T follicular helper cell (primary cell): ENCODE measurements around the gene NTMT1.
"Not testable (repeated sequence)": the region's sequence is repeated elsewhere in the genome, so short reads cannot be mapped to it uniquely, and the experiment has no call there.

Source experiments
- DNase-seq: peaks from one replicate; pipeline ENCODE4 v3.0.0-alpha.2; 2020; ENCODE audit warnings: low read depth
- total RNA-seq, 2 experiments: gene quantifications; one replicate each; lab custom pipeline; 2026; lab: John Stamatoyannopoulos, UW

The NTMT1 gene, protein sequence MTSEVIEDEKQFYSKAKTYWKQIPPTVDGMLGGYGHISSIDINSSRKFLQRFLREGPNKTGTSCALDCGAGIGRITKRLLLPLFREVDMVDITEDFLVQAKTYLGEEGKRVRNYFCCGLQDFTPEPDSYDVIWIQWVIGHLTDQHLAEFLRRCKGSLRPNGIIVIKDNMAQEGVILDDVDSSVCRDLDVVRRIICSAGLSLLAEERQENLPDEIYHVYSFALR
- total RNA-seq = 38.5 to 48.8 reads per million in 2 experiments

GRCh38 chr9:129626079-129626624 is at the start of gene NTMT1:
NTMT1 (plus strand) TSS chr9:129626163; CDS start chr9:129632704, 6,541 bp downstream.
- DNase-seq = peak; percentile 90

GRCh38 chr9:129576546-129577543 is 49.1 kb upstream of the NTMT1 start:
- DNase-seq = no peak

- no peak for DNase-seq
Measured at GRCh38 chr9:129579294-129579693, 46.7 kb upstream of the NTMT1 start.

DNA sequence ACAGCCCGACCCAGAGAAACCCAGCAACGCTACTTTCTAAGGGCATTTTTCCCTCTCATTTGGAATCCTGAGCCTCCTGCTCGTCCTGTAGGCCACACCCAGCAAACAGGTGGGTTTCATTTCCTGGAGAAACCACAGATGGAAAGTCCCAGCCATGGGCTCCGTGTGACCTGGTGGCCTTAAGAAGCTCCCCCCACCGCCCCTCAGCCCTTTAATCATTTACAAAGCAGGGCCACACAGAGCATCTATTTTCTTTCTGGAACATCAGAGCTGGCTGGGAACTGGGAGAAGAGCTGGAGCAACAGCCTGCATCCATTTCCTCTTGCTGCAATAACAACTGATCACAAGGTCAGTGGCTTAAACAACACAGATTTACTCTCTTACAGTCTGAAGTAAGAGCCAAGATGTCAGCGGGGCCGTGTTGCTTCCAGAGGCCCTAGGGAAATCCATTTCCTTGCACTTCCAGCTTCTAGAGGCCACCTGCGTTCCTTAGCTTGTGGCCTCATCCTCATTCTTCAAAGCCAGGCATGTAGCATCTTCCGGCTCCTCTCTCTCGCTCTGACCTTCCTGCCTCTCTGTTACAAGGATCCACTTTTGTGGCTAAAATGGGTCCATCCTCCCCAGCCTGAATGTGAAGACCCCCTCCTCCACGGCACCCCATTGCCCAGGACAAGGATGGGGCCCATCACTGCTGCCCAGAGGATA is 45.6 kb upstream of the NTMT1 start:
- no peak for DNase-seq

- DNase-seq = no peak
Measured at GRCh38 chr9:129581505-129582189, 44.3 kb upstream of the NTMT1 start.

DNA sequence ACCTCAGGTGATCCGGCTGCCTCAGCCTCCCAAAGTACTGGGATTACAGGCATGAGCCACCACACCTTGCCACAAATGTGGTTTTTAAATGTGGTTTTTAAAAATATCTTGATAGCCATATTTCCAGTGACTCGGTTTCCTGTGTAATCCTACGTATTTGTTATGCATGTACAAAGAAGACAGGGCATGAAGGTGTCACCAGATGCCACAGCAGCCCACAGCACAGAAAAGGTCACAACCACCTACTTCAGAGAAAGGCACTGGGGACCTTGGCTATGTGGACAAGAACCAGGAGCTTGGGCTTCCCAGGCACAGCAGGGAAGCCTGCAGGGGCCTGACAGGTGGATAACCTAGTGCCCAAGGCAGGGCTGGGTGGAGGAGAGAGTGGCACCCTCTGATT is 43.1 kb upstream of the NTMT1 start:
- no peak for DNase-seq

DNA sequence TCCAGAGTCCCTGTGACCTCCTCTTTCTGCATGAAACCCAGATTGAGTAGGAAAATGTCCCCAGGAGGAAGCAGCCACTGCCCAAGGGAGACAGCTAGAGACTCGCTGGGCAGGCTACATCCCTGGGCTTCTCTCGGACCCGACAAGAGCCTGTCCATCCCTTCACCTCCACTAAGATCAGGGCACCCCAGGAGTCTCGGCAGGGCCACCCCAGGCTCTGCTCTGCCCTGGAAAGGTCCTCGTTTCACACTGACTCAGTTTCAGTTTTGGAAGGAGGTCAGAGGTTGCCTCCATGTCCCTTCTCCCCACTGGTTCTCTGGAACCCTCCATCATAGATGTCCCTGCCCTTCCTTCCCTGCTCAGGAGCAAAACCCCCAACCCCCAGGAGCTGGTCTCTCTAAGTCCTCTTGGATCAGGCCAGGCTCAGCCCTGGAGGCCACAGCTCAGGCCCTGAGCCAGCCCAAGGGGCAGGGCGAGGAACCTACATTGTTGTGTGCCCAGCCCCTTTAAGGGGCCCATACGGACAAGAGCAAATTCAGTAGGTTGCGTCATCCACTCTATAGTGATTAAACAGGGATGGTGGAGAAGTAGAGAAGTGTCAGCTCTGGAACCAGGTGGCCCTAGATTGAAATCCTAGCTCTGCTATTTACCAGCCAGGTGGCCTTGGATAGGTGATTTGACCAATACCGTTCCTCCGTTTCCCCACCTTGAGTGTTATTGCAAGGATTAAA is 42.5 kb upstream of the NTMT1 start:
- no peak for DNase-seq

GRCh38 chr9:129584136-129584535 is 41.8 kb upstream of the NTMT1 start:
- peak; percentile 44 for DNase-seq

- DNase-seq = no peak
Measured at GRCh38 chr9:129585352-129585751, 40.6 kb upstream of the NTMT1 start.

DNA sequence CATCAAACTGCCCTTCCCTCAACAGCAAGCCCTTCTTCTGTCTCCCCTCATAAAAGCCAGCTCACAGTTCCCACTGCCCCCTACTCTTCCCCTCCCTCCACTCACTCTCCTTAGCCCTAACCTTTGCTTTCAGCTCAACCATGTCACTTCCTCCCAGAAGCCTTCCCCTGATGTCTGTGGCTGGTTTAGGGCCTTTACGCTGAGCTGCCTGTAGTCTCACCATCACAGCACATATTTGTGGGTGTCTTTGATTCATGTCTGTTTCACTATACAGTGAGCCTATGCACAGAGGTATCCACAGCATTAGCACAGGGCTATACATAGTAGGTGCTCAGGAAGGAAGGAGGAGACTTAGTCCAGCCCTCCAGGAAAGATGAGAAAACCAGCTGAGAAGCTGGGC is 39.7 kb upstream of the NTMT1 start:
- no peak for DNase-seq

DNA sequence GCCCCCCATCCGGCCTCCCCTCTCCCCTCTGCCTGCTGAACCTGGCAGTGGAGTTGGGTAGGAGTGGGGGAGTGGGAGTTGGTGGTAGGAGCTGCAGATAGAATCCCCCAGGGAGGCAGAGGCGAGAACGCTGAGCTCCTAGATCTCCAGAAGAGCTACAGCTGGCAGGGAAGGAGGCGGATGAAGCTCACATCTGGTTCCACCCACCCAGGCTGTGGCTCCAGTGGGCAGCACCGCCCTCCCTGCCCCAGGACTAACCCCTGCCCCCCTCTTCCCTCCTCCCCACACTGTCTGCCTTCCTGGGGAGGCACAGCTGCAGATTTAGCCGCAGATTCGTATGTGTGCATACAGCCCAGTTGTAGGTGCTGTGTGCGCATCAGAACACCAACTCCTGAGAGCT is 39.3 kb upstream of the NTMT1 start:
- no peak for DNase-seq

DNA sequence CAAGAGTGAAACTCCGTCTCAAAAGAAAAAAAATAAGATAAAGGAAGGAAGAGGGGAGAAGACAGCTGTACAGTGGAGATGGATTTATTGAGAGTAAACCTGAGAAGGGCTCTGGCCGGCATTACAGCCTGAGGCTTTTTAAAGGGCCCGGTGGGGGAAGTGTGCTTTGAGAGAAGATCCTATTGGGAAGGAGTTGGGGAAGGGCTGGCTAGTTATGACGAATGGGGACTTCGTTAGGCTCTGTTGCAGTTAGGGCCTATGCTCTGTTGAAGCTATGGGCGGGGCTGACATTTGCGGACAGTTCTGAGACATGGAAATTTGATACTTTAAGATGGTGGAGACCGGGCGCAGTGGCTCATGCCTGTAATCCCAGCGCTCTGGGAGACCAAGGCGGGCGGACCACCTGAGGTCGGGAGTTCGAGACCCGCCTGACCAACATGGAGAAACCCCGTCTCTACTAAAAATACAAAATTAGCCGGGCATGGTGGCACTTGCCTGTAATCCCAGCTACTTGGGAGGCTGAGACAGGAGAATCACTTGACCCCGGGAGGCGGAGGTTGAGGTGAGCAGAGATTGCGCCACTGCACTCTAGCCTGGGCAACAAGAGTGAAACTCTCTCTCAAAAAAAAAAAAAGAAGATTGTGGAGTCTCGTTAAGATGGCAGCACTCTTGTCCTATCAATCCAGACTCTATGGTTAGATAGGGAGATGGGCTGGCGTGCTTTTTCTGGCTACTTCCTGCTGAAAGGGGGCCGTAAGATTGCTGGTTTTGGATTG is 38.3 kb upstream of the NTMT1 start:
- no peak for DNase-seq

DNA sequence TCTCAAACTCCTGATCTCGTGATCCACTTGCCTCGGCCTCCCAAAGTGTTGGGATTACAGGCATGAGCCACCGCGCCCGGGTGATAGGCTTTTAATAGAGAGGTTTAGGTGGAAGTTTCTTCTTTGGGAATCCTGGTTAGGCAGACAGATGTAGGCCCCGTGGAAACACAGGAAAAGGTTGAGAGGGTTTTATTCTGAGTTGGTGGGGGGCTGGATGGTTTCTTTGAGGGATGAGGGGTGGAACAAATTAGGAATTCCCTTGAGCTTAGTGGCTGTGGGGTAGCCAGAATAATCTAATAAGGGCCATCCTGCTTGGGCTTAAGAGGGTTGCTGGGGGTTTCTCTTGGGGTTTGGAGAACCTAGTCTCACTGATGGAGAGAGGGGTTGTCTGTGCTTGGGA is 35.5 kb upstream of the NTMT1 start:
- DNase-seq = no peak

DNA sequence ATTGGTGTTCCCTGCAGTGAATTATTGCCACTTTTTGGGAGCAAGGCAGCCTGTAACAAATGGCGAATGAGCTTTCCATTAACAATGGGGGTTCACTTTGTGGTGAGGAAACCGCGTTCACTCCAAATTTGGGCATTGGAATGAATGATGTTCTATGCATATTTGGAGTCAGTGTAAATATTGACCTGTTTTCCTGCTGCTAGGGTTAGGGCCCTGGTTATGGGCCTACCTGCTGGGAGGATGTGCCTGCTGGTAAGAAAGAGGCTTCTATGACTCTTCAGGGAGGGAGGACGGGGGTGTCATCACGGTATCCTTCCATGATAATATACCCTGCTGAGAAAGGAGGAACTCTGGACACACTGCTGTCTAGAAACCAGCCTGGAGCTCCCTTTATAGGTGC is 34.0 kb upstream of the NTMT1 start:
- no peak for DNase-seq

DNA sequence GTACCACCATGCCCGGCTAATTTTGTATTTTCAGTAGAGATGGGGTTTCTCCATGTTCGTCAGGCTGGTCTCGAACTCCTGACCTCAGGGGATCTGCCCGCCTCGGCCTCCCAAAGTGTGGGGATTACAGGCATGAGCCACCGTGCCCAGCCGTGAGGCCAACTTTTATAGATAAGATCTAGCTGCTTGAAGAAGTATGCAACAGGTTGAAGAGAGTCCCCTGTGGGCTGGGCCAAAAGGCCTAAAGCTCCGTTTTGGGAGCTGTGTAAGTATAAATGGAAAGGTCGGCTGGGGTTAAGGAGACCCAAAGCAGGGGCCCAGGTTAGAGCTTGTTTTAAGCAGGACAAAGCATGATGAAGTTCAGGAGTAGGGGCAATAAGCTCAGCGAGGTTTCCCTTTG is 33.2 kb upstream of the NTMT1 start:
- not testable (repeated sequence) for DNase-seq

- no peak for DNase-seq
Measured at GRCh38 chr9:129594632-129595031, 31.3 kb upstream of the NTMT1 start.

- no peak for DNase-seq
Measured at GRCh38 chr9:129595311-129595741, 30.6 kb upstream of the NTMT1 start.

- no peak for DNase-seq
Measured at GRCh38 chr9:129595903-129596540, 29.9 kb upstream of the NTMT1 start.

DNA sequence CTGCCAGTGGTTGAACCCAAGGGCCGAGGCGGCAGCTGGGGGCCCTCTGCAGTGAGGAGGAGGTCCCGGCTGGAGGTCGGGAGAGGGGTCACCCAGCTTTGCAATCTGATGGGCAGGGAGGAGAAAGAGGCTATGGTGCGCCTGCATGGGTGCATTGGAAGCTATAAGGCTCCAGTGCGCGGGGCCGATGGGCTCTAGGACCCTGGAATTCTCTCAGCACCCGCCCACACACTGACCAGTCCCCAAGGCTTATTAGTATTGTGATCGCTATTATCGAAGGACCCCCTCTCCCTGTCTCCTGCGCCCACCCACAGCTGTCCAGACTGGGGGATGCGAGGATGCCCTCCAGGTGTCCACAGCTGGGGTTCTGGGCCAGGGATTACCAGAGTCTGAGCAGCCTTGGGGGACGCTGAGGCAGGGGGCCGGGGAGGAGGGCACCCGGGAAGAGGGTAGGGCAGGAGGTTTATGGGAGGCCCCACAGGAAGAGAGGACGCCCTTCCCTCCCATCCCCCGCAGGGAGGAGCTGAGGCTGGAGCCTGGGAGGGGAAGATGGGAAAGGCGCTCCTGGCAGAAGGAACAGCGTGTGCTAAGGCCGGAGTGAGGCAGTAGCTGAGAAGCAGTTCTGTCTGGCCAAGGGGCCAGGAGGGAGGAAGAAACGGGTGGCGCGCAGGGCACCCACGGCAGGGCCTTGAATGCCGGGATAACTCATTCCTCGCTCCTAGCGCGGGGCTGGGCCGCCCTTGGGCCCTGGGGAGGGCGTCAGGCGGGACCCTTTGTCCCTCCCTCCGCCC is 29.2 kb upstream of the NTMT1 start:
- DNase-seq = no peak
